HG03460 (cell line): ENCODE results near the gene HSF4.

Experiments used
- ATAC-seq: cut with Tn5 transposase; IDR thresholded peaks from one replicate; pipeline ENCODE4 v1.9.1; 2021; ENCODE audit not compliant: unreplicated experiment

The HSF4 gene

DNA sequence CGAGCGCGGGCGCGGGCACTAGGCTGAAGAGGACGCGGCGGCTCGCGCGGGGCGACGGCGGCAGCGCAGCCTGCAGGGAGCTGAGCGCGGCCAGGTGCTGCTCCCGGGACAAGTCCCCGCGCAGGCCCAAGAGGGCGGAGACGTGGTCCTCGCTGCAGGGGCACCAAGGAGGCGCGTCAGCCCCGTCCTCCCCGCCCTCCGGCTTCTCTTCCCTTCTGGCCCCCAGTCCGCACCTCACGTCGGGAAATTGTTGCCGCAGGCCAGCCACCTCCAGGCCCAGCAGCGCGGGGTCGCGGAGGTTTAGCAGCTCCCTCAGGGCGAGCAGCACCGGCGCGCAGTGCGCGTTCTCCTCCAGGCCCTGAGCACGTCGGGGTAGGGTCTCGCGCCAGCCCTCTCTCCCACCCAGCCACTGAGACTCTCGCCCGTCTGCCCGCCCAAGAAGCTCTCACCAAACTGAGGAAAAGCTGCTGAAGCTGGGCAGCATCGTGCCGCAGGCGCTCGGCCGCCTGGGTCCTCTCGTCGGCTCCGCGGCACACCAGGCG is 20.0 kb downstream of the HSF4 start:
- ATAC-seq = peak; percentile 3

DNA sequence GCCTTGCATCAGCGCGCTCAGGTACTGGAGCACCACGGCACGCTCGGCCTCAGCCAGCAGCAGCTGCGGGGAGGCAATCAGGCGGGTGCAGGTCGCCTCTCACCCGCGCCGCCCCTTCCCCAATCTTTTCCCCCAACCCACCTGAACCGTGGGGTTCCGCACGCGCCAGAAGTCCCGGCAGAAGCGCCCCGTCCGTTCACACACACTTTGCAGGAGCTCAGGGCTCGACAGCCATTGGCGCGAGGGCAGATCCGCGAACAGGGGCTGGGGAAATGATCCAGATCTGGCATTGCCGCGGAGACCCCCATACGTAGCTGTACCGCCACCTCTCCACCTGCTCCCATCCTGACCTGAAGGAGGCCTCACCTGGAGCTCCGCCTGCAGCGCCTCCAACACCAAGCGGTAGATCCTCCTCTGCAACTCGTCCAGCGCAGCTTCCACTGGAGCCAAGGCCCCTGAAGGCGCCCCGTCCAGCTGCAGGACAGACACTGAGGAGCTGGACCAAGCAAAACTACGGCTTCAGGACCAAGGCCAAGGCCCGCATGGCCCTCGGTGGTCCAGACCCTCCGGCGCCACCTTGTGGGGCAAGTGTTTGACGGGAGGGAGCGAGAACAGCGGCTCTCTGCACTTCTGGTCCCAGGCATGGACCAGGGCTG is 20.6 kb downstream of the HSF4 start:
- no peak for ATAC-seq

DNA sequence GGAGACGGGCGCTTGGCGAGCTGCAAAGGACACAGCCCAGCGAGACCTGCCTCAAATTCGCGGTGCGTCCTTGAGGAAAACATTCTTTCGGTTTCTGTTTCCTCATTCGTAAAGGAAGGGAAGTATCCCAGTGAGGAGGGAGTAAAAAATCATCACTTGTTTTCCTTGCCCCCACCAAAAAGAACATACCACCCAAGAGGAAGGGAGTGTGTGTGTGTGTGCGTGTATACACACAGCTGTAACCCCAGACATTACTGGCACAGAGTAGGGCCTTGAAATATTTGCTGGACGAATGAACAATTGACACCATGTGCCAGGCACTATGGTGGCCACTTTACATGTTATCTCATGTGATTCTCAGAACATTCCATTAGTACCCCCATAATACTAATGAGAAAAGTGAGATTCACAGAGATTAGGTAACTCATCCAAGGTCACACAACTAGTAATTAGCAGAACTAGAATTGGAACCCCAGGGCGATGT is 21.1 kb downstream of the HSF4 start:
- ATAC-seq = no peak

DNA sequence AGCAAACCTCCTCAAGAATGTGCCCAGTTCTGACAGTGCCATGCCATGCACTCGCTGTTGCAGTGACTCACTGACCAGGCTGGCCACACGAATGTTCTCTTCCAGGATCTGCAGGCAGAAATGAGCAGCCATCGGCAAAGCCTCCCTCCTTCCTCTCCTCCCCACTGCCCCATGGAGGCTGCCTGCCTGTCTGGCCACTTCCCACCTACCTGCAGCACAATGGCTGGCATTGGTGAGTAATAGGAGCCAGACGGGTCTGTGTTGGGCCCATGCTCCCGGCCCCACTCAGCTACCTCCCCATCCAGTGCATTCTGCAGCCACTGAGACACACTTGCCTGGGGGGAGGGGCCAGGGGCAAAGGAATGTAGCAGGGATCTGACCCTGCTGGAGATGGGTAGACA is 22.0 kb downstream of the HSF4 start:
- no peak for ATAC-seq

DNA sequence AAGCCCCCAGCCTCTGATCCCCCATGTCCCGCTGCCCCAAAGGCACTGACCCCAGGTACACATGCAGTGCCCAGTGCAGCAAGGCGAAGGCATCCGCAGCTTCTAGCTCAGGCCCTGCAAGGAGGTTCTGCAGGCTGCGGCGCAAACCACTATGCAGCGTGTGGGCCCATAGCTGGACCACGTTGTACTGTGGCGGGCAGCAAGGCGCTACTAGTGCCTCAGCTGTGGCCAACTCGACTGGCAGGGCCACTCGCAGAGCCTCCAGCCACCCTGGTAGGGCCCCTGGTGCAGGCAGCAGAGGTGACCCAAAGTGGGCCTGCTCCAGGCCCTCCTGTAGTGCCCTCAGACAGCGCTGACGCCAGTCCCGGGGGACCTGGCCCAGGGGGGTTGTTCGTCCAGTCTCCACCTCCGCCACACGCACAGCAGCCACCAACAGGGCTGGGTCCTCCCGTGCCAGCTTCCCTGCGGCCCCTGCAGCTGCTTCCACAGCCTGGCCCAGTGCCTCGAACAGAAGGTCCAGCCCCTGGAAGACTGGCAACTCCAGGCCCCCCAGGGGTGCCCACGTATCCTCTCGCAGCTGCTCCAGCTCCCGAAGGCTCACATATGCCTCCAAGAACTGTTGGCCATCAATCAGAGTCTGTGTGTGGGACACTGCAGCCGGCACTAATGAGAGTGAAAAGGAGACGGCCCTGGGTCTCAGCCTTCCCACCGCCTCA is 22.8 kb downstream of the HSF4 start:
- ATAC-seq = no peak

DNA sequence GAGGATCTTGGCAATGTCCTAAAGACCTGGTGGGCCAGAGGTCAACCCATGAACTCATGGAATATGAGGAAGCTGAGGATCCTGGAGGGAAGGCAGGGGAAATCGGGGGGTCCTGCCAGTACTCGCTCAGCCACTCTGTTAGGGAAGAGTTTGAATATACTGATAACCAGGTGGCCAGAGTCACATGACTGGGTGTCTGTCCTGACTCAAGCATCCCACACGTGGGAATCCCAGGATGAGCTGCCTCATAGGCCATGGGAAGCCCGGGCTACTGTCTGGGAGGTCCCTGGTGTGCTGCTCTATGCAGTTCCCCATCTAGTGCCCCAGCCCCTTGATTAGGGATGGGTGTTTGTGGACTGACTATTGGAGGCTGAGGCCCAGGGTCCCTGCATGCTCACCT is 23.8 kb downstream of the HSF4 start:
- ATAC-seq = no peak

DNA sequence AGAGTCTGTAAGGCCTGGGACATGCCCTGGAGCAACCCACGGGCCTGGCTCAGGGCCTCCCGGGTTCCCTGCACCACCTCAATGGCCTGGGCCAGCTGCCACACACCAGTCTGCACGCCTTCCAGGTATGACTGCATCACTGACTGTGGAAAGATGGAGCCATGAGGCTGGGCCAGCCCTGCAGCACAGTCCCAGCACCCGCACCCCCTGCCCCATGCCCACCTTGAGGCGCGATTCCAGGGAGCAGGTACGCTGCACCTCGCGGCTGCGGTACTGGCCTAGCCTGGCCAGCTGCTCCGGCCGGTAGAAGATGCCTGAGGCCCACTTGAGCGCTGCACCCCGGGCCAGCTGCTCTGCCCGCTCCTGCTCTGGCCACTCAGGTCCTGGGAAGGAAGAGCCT is 24.3 kb downstream of the HSF4 start:
- no peak for ATAC-seq

DNA sequence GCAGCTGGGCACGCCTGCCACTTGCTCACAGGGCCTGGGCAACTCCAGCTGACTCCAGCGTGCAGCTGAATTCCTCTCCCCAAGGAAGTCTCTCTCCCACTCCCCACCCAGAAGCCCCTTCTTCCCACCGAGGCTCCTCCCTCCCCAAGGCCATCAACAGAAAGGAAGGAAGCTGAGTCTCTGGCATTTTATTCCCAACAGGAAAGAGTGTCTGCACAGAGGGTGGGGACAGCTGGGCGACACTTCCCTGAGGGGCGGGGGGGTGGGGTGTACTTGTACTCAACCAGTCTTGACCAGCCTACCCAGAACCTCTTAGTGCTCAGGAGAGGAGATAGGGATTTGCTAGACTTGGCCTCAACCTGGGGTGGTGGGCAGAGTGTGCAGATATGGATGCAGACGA is 25.5 kb downstream of the HSF4 start, which contains the start of gene EXOC3L1:
Gene EXOC3L1 (minus strand): TSS at position 96 of the 400 bp plus-strand sequence. CDS start 460 bp downstream, outside the sequence.
- no peak for ATAC-seq

DNA sequence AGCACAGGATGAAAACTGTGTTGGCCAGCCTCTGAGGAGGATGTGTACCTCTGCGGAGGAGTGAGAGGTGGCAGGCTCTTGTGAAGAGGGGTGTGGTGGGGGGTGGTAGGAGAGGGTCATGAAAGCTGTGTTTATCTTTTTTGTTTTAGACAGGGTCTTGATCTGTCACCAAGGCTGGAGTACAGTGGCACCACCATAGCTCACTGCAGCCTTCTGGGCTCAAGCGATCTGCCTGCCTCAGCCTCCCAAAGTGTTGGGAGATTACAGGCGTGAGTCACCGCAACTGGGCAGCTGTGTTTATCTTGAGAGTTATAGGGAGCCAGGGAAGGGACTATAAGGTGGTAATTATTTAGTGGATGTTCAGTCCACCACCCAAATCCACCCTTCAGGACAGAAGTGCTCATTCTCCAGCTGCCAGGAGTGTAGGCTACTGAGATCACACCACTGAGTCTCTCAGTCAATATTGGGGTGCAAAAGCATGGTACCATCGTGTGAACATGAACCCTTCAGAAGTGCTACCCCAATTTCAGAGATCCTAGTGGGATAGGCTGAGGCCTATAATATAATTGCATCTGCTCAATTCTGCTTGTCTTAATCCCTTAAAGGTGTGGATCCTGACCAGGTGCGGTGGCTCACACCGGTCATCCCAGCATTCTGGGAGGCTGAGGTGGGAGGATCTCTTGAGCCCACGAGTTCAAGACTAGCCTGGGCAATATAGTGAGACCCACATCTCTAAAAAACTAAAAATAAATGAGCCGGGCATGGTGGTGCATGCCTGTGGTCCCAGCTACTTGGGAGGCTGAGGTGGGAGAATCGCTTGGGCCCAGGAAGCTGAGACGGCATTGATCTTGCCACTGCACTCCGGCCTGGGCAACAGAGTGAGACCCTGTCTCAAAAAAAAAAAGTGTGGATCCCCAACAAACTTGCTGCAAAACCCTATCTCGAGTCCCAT is 26.2 kb downstream of the HSF4 start:
- no peak for ATAC-seq

DNA sequence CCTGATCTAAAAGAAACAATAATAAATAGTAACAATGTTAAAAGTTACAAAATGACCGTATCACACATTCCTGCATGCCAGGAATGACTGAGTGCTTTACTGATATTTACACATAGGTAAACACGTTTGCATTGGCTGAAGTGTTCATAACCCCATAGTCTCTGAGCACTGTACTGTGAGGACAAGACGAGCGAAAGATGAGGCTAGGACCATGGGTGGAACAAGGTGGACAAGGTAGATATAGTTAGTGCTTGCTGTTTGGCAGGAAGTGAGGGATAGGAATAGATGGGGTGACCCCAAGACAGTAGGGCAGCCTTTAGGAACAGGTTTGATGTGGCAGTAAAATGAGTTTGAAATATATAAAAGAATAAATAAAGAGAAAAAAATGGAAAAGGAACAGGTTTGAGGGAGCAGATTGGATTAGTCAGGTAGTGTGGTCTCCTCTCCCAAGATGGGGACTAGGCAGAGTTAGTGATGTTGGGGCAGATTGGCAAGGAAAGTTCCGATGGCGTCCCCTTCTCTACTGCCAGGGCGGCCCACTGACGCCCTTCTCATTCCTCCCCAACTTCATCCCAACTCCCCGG is 27.0 kb downstream of the HSF4 start:
- no peak for ATAC-seq

DNA sequence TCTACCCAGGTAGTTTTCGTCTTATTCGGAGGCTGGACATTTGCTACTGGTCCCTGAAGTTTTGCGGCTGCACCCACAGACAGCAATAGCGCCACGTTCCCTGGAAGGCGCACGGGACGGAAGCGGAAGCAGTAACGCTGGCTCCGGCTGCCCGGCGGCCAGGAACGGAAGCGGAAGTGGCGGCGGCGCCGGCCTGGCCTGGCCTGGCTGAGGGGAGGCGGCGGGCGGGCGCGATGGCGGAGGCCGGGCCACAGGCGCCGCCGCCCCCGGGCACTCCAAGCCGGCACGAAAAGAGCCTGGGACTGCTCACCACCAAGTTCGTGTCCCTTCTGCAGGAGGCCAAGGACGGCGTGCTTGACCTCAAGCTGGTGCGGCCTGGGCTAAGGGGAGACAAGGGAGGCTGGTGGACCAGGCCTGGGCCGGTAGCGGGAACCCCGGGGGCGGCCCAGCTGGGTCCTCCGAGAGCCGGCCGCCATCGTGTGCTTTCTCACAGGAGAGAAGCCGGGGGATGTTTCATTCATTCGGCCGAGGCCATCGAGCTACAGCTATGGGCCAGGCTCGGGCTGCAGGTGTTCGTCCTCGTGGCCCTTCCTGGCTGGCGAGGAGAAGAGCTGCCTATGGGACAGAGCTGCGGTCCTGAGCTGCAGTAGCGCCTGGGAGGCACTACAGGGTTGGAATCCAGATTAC is 27.6 kb downstream of the HSF4 start, which contains the start of gene E2F4:
Gene E2F4 (plus strand): TSS at position 161 of the 687 bp plus-strand sequence. CDS start 73 bp downstream, at position 234.
- peak; percentile 87 for ATAC-seq

DNA sequence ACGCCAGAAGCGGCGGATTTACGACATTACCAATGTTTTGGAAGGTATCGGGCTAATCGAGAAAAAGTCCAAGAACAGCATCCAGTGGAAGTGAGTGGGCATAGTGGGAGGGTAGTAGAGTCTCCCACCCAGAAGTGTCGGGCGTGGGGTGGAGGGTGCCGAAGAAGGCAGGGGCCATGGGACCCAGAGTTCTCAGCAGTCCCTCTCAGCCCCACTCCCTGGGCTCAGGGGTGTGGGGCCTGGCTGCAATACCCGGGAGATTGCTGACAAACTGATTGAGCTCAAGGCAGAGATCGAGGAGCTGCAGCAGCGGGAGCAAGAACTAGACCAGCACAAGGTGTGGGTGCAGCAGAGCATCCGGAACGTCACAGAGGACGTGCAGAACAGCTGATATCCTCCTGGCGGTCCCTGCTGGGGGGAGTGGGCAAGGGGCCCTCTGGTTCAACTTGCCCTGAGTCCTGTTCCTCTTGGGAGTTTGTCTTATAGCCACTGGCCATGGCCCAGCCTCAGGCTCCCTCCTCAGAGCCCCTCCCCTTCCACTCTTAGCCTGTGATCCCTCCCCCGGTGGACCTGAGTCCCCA is 28.3 kb downstream of the HSF4 start:
- no peak for ATAC-seq

DNA sequence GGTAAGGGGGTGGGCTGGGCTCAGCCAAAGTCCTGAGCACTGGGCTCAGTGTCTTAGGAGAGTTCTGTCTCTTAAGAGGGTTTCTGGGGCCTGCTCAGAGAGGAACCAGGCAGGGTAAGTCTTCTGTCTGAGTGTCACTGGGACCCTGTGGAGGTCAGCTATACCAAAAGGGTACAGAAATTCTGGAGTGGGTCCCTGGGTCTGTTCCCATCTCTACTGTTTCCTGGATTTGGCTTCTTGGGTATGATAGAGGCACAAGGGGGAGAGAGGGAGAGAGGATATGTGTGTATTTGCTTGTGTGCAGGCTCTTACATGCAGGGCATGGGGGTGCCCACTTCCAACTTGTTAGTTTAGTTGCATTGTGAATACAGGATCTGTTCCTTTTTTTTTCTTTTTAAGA is 29.0 kb downstream of the HSF4 start:
- no peak for ATAC-seq

DNA sequence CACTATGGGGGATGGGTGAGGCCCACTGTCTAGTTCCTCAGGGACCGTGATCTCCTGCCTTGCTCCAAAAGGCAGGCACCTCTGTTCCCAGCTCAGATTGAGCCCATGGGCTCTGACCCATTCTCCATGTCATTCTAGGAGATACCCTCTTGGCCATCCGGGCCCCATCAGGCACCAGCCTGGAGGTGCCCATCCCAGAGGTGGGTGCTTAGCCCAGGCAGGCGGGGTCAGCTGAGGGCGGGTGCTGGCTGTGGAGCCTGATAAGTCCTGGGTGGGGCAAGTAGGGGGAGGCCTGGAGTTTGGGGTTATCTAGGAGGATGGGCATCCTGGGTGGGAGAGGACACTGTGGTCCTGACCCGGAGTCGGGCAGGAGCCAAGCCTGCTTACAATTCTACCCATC is 29.7 kb downstream of the HSF4 start:
- no peak for ATAC-seq

DNA sequence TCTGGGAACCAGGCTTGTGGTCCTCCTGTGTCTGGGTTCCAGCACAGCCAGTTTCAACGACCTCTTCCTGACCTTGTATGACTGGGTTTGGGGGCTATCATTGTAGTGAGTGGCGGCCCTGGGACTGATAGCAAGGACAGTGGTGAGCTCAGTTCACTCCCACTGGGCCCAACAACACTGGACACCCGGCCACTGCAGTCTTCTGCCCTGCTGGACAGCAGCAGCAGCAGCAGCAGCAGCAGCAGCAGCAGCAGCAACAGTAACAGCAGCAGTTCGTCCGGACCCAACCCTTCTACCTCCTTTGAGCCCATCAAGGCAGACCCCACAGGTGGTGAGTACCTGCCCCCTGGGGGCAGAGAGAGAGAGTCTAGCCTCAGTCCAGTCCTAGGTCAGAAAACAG is 31.1 kb downstream of the HSF4 start:
- ATAC-seq = no peak

DNA sequence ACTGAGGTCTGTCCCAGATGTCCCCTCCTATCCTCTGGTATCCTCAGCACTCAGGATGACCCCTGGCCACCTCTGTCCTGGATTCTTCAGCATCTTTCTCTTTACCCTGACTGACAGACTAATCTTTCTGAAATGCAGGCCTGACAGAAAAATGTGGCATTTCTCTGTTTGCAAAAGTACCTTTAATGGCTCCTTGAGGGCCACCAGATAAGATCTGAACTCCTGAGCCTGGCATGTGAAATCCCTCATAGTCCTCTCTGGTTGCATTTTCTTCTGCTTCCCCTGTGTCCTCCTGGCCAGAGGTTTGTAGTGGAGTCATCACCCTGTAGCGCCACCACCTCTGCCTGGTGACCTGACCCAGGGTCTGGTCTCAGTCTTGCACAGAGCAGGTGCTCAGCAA is 32.3 kb downstream of the HSF4 start:
- no peak for ATAC-seq

DNA sequence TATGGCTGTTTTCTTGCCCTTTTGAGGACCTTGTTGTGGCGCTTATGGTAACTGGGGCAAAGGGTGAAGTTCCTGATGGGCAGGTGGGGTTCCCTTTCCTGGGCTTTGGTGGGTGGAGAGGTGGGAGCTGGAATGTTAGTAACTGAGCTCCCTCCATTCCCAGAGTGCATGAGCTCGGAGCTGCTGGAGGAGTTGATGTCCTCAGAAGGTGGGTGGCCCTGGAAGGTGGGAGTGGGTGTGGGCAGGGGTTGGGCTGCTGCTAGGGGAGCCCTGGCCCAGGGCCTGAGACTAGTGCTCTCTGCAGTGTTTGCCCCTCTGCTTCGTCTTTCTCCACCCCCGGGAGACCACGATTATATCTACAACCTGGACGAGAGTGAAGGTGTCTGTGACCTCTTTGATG is 33.2 kb downstream of the HSF4 start:
- ATAC-seq = no peak

DNA sequence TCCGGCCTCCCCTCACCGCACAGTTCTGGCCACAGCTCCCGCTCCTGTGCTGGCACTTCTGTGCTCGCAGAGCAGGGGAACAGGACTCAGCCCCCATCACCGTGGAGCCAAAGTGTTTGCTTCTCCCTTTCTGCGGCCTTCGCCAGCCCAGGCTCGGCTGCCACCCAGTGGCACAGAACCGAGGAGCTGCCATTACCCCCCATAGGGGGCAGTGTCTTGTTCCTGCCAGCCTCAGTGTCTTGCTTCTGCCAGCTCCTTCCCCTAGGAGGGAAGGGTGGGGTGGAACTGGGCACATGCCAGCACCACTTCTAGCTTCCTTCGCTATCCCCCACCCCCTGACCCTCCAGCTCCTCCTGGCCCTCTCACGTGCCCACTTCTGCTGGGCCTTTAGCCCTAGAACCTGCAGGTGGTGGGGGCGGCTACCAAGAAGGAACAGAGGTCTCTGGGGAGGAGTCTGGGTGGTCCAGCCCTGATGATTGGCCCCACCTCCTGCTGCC is 33.7 kb downstream of the HSF4 start:
- ATAC-seq = no peak

DNA sequence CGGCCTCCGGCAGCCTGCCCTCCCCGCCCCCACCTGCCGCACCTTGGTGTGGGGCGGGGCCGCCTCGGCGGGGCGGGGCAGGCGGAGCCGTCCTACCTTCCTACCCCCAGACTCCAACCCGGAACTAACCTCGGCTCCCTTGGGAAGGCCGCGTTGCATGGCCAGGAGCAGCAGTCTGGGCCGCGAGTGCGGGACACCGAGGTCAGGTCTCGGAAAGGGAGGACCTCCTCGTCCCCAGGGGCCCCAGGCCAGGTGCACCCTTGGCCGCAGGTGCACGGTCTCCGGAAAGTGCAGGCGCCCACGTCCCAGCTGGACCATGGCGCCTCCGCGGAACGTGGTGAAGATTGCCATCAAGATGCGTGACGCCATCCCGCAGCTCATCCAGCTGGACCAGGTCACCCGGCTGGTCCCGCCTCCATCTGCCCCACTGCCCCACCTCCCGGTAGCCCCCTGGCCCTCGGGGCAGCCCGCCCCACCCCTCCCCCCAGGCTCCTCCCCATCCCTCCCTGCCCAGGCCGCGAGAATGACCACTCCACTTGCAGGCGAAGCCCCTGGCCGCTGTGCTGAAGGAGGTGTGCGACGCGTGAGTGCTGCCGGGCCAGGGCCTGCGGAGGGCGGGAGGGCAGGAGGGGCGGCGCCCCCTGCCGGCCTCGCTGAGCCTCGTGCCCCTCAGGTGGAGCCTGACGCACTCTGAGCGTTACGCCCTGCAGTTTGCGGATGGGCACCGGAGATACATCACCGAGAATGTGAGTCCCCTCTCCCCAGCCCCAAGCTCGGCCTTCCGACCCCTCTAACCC is 34.7 kb downstream of the HSF4 start, which contains the start of gene ELMO3:
Gene ELMO3 (plus strand): TSS at position 121 of the 797 bp plus-strand sequence. CDS start 196 bp downstream, at position 317.
- ATAC-seq = no peak
